HEK293 (cell line): Measurements from ENCODE around the gene PI4KB.

Source experiments
- BCL11A ChIP-seq: fragments of 450-650 bp; formaldehyde crosslinking; IDR thresholded peaks from 2 replicates; pipeline ENCODE4 v1.5.1; 2016; ENCODE audit warnings: low read depth, missing biosample characterization, missing genetic modification characterization
- BCL11B ChIP-seq: fragments of 450-650 bp; formaldehyde crosslinking; IDR thresholded peaks from 2 replicates; pipeline ENCODE4 v1.5.1; 2016; ENCODE audit warnings: low read depth, missing biosample characterization, missing genetic modification characterization
- GLI4 ChIP-seq: fragments of 450-650 bp; formaldehyde crosslinking; IDR thresholded peaks from 2 replicates; pipeline ENCODE4 v1.5.1; 2016; ENCODE audit warnings: missing biosample characterization, missing genetic modification characterization
- GLIS1 ChIP-seq: fragments of 450-650 bp; formaldehyde crosslinking; IDR thresholded peaks from 2 replicates; pipeline ENCODE4 v1.5.1; 2016; ENCODE audit warnings: missing biosample characterization, missing genetic modification characterization
- GLIS2 ChIP-seq: fragments of 450-650 bp; formaldehyde crosslinking; IDR thresholded peaks from 2 replicates; pipeline ENCODE4 v1.5.1; 2016; ENCODE audit warnings: missing biosample characterization, missing genetic modification characterization
- HIC1 ChIP-seq: fragments of 450-650 bp; formaldehyde crosslinking; IDR thresholded peaks from 2 replicates; pipeline ENCODE4 v1.5.1; 2016; ENCODE audit warnings: missing biosample characterization, missing genetic modification characterization
- KLF10 ChIP-seq: fragments of 450-650 bp; IDR thresholded peaks from 2 replicates; pipeline ENCODE4 v1.5.1; 2018; ENCODE audit warnings: missing biosample characterization, mild to moderate bottlenecking, missing genetic modification characterization
- KLF16 ChIP-seq: fragments of 450-650 bp; formaldehyde crosslinking; IDR thresholded peaks from 2 replicates; pipeline ENCODE4 v1.5.1; 2017; ENCODE audit warnings: missing biosample characterization, missing genetic modification characterization
- KLF8 ChIP-seq: fragments of 450-650 bp; formaldehyde crosslinking; IDR thresholded peaks from 2 replicates; pipeline ENCODE4 v1.5.1; 2016; ENCODE audit warnings: missing biosample characterization, missing genetic modification characterization
- PRDM1 ChIP-seq: fragments of 450-650 bp; formaldehyde crosslinking; IDR thresholded peaks from 2 replicates; pipeline ENCODE4; 2016; ENCODE audit warnings: missing biosample characterization, missing genetic modification characterization
- PRDM10 ChIP-seq: fragments of 450-650 bp; formaldehyde crosslinking; IDR thresholded peaks from 2 replicates; pipeline ENCODE4 v1.5.1; 2016; ENCODE audit warnings: missing biosample characterization, missing genetic modification characterization
- SETDB1 ChIP-seq: IDR thresholded peaks from one replicate; pipeline ENCODE4 v1.6.1; 2017; ENCODE audit warnings: mild to moderate bottlenecking, low read length, moderate library complexity, mixed read lengths; ENCODE audit not compliant: insufficient read length
- WT1 ChIP-seq: fragments of 450-650 bp; formaldehyde crosslinking; IDR thresholded peaks from 2 replicates; pipeline ENCODE4 v1.5.1; 2016; ENCODE audit warnings: missing biosample characterization, missing genetic modification characterization
- ZBTB1 ChIP-seq: fragments of 450-650 bp; formaldehyde crosslinking; IDR thresholded peaks from 2 replicates; pipeline ENCODE4 v1.5.1; 2016; ENCODE audit warnings: missing biosample characterization, missing genetic modification characterization
- ZBTB17 ChIP-seq: fragments of 450-650 bp; formaldehyde crosslinking; IDR thresholded peaks from 2 replicates; pipeline ENCODE4 v1.5.1; 2016; ENCODE audit warnings: missing biosample characterization, missing genetic modification characterization
- ZBTB48 ChIP-seq: fragments of 450-650 bp; formaldehyde crosslinking; IDR thresholded peaks from 2 replicates; pipeline ENCODE4 v1.5.1; 2016; ENCODE audit warnings: missing biosample characterization, missing genetic modification characterization
- ZFP69B ChIP-seq: fragments of 450-650 bp; formaldehyde crosslinking; IDR thresholded peaks from 2 replicates; pipeline ENCODE4 v1.5.1; 2016; ENCODE audit warnings: missing biosample characterization, missing genetic modification characterization
- ZIC2 ChIP-seq: fragments of 450-650 bp; formaldehyde crosslinking; IDR thresholded peaks from 2 replicates; pipeline ENCODE4 v1.5.1; 2016; ENCODE audit warnings: missing biosample characterization, missing genetic modification characterization
- ZNF10 ChIP-seq: fragments of 450-650 bp; formaldehyde crosslinking; IDR thresholded peaks from 2 replicates; pipeline ENCODE4 v1.5.1; 2017; ENCODE audit warnings: missing biosample characterization, missing genetic modification characterization
- ZNF140 ChIP-seq: fragments of 450-650 bp; formaldehyde crosslinking; IDR thresholded peaks from 2 replicates; pipeline ENCODE4 v1.5.1; 2016; ENCODE audit warnings: missing biosample characterization, missing genetic modification characterization
- ZNF157 ChIP-seq: fragments of 450-650 bp; formaldehyde crosslinking; IDR thresholded peaks from 2 replicates; pipeline ENCODE4 v1.5.1; 2016; ENCODE audit warnings: missing biosample characterization, missing genetic modification characterization
- ZNF24 ChIP-seq: fragments of 450-650 bp; formaldehyde crosslinking; IDR thresholded peaks from 2 replicates; pipeline ENCODE4 v1.5.1; 2016; ENCODE audit warnings: missing biosample characterization, missing genetic modification characterization
- ZNF335 ChIP-seq: fragments of 450-650 bp; formaldehyde crosslinking; conservative IDR thresholded peaks from 2 replicates; pipeline ENCODE4 v1.5.1; 2016; ENCODE audit warnings: missing biosample characterization, missing genetic modification characterization
- ZNF366 ChIP-seq: fragments of 450-650 bp; formaldehyde crosslinking; conservative IDR thresholded peaks from 2 replicates; pipeline ENCODE4 v1.5.1; 2016; ENCODE audit warnings: missing biosample characterization, missing genetic modification characterization
- ZNF518A ChIP-seq: fragments of 450-650 bp; formaldehyde crosslinking; conservative IDR thresholded peaks from 2 replicates; pipeline ENCODE4 v1.5.1; 2016; ENCODE audit warnings: low read depth, missing biosample characterization, missing genetic modification characterization
- ZNF600 ChIP-seq: fragments of 450-650 bp; formaldehyde crosslinking; IDR thresholded peaks from 2 replicates; pipeline ENCODE4 v1.5.1; 2016; ENCODE audit warnings: missing biosample characterization, missing genetic modification characterization
- ZNF621 ChIP-seq: fragments of 450-650 bp; formaldehyde crosslinking; IDR thresholded peaks from 2 replicates; pipeline ENCODE4 v1.5.1; 2017; ENCODE audit warnings: missing biosample characterization, missing genetic modification characterization
- ZNF639 ChIP-seq: fragments of 450-650 bp; formaldehyde crosslinking; IDR thresholded peaks from 2 replicates; pipeline ENCODE4 v1.5.1; 2016; ENCODE audit warnings: missing biosample characterization, missing genetic modification characterization
- ZNF747 ChIP-seq: fragments of 450-650 bp; formaldehyde crosslinking; IDR thresholded peaks from 2 replicates; pipeline ENCODE4 v1.5.1; 2016; ENCODE audit warnings: missing biosample characterization, missing genetic modification characterization

PI4KB gene

GRCh38 chr1:151311589-151312331, 15.5 kb downstream of the PI4KB start (continued):
- TF ChIP-seq ZNF518A (tag by site-specific recombination) (peak; percentile 49), ZNF621 (tag by site-specific recombination) (no peak), ZNF639 (peak; percentile 94), SETDB1 (no peak), KLF10 (tag by site-specific recombination) (peak; percentile 51; the same call in 1 of the 2 replicates), ZNF335 (tag by site-specific recombination) (peak; percentile 67), KLF8 (tag by site-specific recombination) (peak; percentile 93), ZNF140 (no peak), ZNF24 (tag by site-specific recombination) (peak; percentile 95), HIC1 (0 out of 2 replicates have a peak, but pooled peaks have one; percentile 26), WT1 (tag by site-specific recombination) (peak; percentile 97), PRDM1 (0 out of 2 replicates have a peak, but pooled peaks have one; percentile 50), ZNF600 (tag by site-specific recombination) (peak; percentile 86), ZIC2 (tag by site-specific recombination) (peak; percentile 93), ZBTB48 (tag by site-specific recombination) (peak; percentile 74; the same call in 1 of the 2 replicates), GLIS2 (no peak), GLI4 (no peak), ZNF157 (tag by site-specific recombination) (no peak), ZNF10 (tag by site-specific recombination) (peak; percentile 39; the same call in 1 of the 2 replicates), ZBTB17 (peak; percentile 92), ZBTB1 (tag by site-specific recombination) (no peak), GLIS1 (tag by site-specific recombination) (peak; percentile 80), BCL11B (tag by site-specific recombination) (0 out of 2 replicates have a peak, but pooled peaks have one; percentile 44), ZFP69B (peak; percentile 76), BCL11A (tag by site-specific recombination) (peak; percentile 52; the same call in 1 of the 2 replicates), PRDM10 (tag by site-specific recombination) (peak; percentile 27; the same call in 1 of the 2 replicates), ZNF747 (no peak), KLF16 (tag by site-specific recombination) (0 out of 2 replicates have a peak, but pooled peaks have one; percentile 26), ZNF366 (tag by site-specific recombination) (peak; percentile 89)
